Panc1 (cell line): Measurements from ENCODE around the gene ACOT12. TPM values are rescaled to one million over a fixed set of nuclear protein-coding genes. Genes with fewer than 3 reads are reported as not detected.

Experiments used
- ATAC-seq: fragments of 200-7000 bp; cut with Tn5 transposase; 2 replicates; pipeline ENCODE4 v1.9.1; 2020; ENCODE audit warnings: mild to moderate bottlenecking, moderate library complexity
- BruUV-seq: library from RNA; stranded (reverse); fragments of 400-500 nt; replicated peaks from 2 replicates; lab custom pipeline; 2021; lab: Mats Ljungman, UMichigan
- CTCF ChIA-PET: fragments of 300-600 bp; sonication (Branson Sonifier 250); formaldehyde crosslinking; loops from one replicate; lab custom pipeline; 2022; ENCODE audit warnings: antibody characterized with exemption; lab: Charles Lee
- POLR2A ChIA-PET: fragments of 300-600 bp; sonication (Branson Sonifier 250); formaldehyde crosslinking; loops from one replicate; lab custom pipeline; 2022; ENCODE audit warnings: antibody characterized with exemption; lab: Charles Lee
- DNase-seq: peaks from one replicate; pipeline ENCODE4 v3.0.0-alpha.2; 2010; ENCODE audit warnings: low read depth, low spot score
- H3K27ac ChIP-seq: 2 replicates; pipeline ENCODE4 v1.5.1; 2011; ENCODE audit warnings: mild to moderate bottlenecking, low read length, inconsistent platforms
- H3K27me3 ChIP-seq: fragments of 200-500 bp; sonication (Bioruptor generic); 2 replicates; pipeline ENCODE4 v1.6.0; 2014; ENCODE audit warnings: low read length, inconsistent platforms; ENCODE audit not compliant: control insufficient read depth, insufficient read depth
- H3K36me3 ChIP-seq: fragments of 200-500 bp; sonication (Bioruptor generic); 2 replicates; pipeline ENCODE4 v1.5.1; 2014; ENCODE audit warnings: inconsistent platforms, mild to moderate bottlenecking, low read length, moderate library complexity; ENCODE audit not compliant: control insufficient read depth, insufficient read depth
- H3K4me1 ChIP-seq: 2 replicates; pipeline ENCODE4 v1.5.1; 2011; ENCODE audit warnings: inconsistent platforms, mild to moderate bottlenecking, low read length, moderate library complexity; ENCODE audit not compliant: control insufficient read depth, insufficient read depth
- H3K4me3 ChIP-seq, 2 experiments: 2 replicates each; pipeline ENCODE4 v1.5.1; 2011 to 2012; ENCODE audit warnings: low read depth in 2 of 2, low read length in 2 of 2, mild to moderate bottlenecking in 2 of 2, inconsistent platforms in 1 of 2, moderate library complexity in 1 of 2
- H3K9me3 ChIP-seq: fragments of 200-500 bp; sonication (Bioruptor generic); 2 replicates; pipeline ENCODE4 v1.5.1; 2014; ENCODE audit warnings: low read depth, mild to moderate bottlenecking, inconsistent platforms, low read length, moderate library complexity; ENCODE audit not compliant: control insufficient read depth, insufficient read depth
- CTCF ChIP-seq: fragments of 450-650 bp; IDR thresholded peaks from 2 replicates; pipeline ENCODE4 v1.5.1; 2017; ENCODE audit warnings: mild to moderate bottlenecking
- POLR2AphosphoS5 ChIP-seq: IDR thresholded peaks from 2 replicates; pipeline ENCODE4 v1.6.1; 2012; ENCODE audit warnings: mild to moderate bottlenecking, low read depth, low read length, moderate library complexity
- REST ChIP-seq, 2 experiments: IDR thresholded peaks; 2 replicates each; pipeline ENCODE4 v1.6.1; 2011 to 2012; ENCODE audit warnings: low read depth in 2 of 2, control low read depth in 1 of 2, low read length in 1 of 2, mild to moderate bottlenecking in 1 of 2, moderate library complexity in 1 of 2; ENCODE audit not compliant: insufficient read depth in 1 of 2
- SIN3A ChIP-seq: IDR thresholded peaks from 2 replicates; pipeline ENCODE4 v1.6.1; 2012; ENCODE audit warnings: low read depth, mild to moderate bottlenecking, low read length, moderate library complexity, borderline replicate concordance; ENCODE audit not compliant: insufficient read depth
- TCF7L2 ChIP-seq: IDR thresholded peaks from 2 replicates; pipeline ENCODE4 v1.6.1; 2011; ENCODE audit warnings: mild to moderate bottlenecking, low read depth, low read length, inconsistent platforms
- in situ Hi-C: cut with HindIII; loops from 2 replicates; pipeline ENCODE4 v1.10.0; 2016; ENCODE audit warnings: low sequenced_read_pairs, low pct_unique_long_range_greater_than_20kb
- intact Hi-C: fragments of 100-400 bp; cut with micrococcal nuclease; formaldehyde crosslinking; loops from one replicate; pipeline ENCODE4 v1.10.0; 2022; ENCODE audit not compliant: unreplicated experiment
- total RNA-seq: library from RNA; stranded (reverse); gene quantifications from one replicate; pipeline ENCODE4 v1.2.1, GENCODE V29; 2021; ENCODE audit not compliant: unreplicated experiment

Gene ACOT12
- total RNA-seq, 1 experiment from 2014 or later, result 0.74 TPM

- no peaks in the 10 kb centered on the region for H3K27me3 ChIP-seq
- no peaks in the 10 kb centered on the region for H3K9me3 ChIP-seq
- intact Hi-C loops, result no loop called here
- ATAC-seq (no peak), DNase-seq (no peak)
- in situ Hi-C loops, result no loop called here
- no TSS peak for BruUV-seq
- TF ChIP-seq SIN3A, result no peak
- no peak for TF ChIP-seq TCF7L2
- no peak for TF ChIP-seq REST (IDR thresholded peaks at IDR 0.05; ENCODE audit: insufficient read depth in 1 of 2, low read depth in 2 of 2, low read length in 1 of 2)
- no peak for TF ChIP-seq CTCF
- TF ChIP-seq POLR2AphosphoS5, result no peak
- POLR2A ChIA-PET, result no interaction called here
- no peak overlapping the region for H3K4me3 ChIP-seq
- no peak overlapping the region for H3K27ac ChIP-seq
- CTCF ChIA-PET, result no interaction called here
- no peaks in the 10 kb centered on the region for H3K36me3 ChIP-seq
- no peaks in the 10 kb centered on the region for H3K4me1 ChIP-seq
These were observed 11.4 kb upstream of the ACOT12 start for GRCh38 chr5:81405126-81405891.

GRCh38 chr5:81402192-81402930 lies 8.4 kb upstream of the ACOT12 start:
- ChIA-PET POLR2A (no interaction called here), CTCF (interaction anchor here (0.8 kb wide), 1 partner anchor 9 kb away, joined by 3 read pairs; the partner anchor contains the start of gene ACOT12)
- intact Hi-C loops, result no loop called here
- H3K36me3 ChIP-seq, result no peaks in the 10 kb centered on the region
- H3K27ac ChIP-seq, result no peak overlapping the region
- H3K4me3 ChIP-seq, result no peak overlapping the region
- no peaks in the 10 kb centered on the region for H3K9me3 ChIP-seq
- no peak for DNase-seq
- H3K4me1 ChIP-seq, result no peaks in the 10 kb centered on the region
- TF ChIP-seq REST (IDR thresholded peaks at IDR 0.05; ENCODE audit: insufficient read depth in 1 of 2, low read depth in 2 of 2, low read length in 1 of 2) (no peak), SIN3A (no peak), POLR2AphosphoS5 (no peak), TCF7L2 (no peak)
- in situ Hi-C loops, result no loop called here
- H3K27me3 ChIP-seq, result no peaks in the 10 kb centered on the region
- no peak for ATAC-seq
- no TSS peak for BruUV-seq
